DND-41 (cell line): ENCODE measurements around the gene ZNF202.

ENCODE experiments used
- CTCF ChIP-seq: IDR thresholded peaks from 2 replicates; pipeline ENCODE4 v1.5.1; 2012; ENCODE audit warnings: borderline replicate concordance, low read length, moderate library complexity, mild to moderate bottlenecking; ENCODE audit not compliant: poor library complexity, severe bottlenecking; ENCODE audit errors: extremely low read depth
- EZH2 ChIP-seq: IDR thresholded peaks from 3 replicates; pipeline ENCODE4 v1.6.1; 2012; ENCODE audit warnings: borderline replicate concordance, low read depth, mild to moderate bottlenecking, moderate library complexity, low read length, inconsistent platforms; ENCODE audit not compliant: severe bottlenecking

GRCh38 chr11:123783536-123783935 is 42.1 kb upstream of the ZNF202 start:
- TF ChIP-seq CTCF, result no peak
- TF ChIP-seq EZH2, result no peak
